Activated T-cell treated with anti-CD3 and anti-CD28 coated beads, Interleukin-2, amount 50 U/mL, for 4 hours (primary cell): ENCODE measurements around the gene ERVW-1. TPM values are rescaled to one million over a fixed set of nuclear protein-coding genes. Genes with fewer than 3 reads are reported as not detected.
"Not testable (repeated sequence)": the region's sequence is repeated elsewhere in the genome, so short reads cannot be mapped to it uniquely, and the experiment has no call there.

ENCODE experiments used
- ATAC-seq, 2 donors: fragments of 200-7000 bp; cut with Tn5 transposase; one replicate each; pipeline ENCODE4 v1.10.0; 2021
- DNase-seq: peaks from one replicate; pipeline ENCODE4 v3.0.0-alpha.2; 2020
- H3K27me3 Mint-ChIP-seq: one replicate; pipeline ENCODE4 v1.8.0; 2021; ENCODE audit warnings: low read depth, mixed read lengths
- H3K36me3 Mint-ChIP-seq: one replicate; pipeline ENCODE4 v1.8.0; 2022; ENCODE audit warnings: mixed read lengths; ENCODE audit not compliant: insufficient read depth
- H3K4me1 Mint-ChIP-seq: one replicate; pipeline ENCODE4 v1.8.0; 2021; ENCODE audit warnings: low read depth, mixed read lengths
- H3K4me3 Mint-ChIP-seq: one replicate; pipeline ENCODE4 v1.8.0; 2021; ENCODE audit warnings: mild to moderate bottlenecking, moderate library complexity, mixed read lengths
- H3K9me3 Mint-ChIP-seq: one replicate; pipeline ENCODE4 v1.8.0; 2021; ENCODE audit warnings: mixed read lengths
- total RNA-seq, 3 donors: library from RNA; stranded (reverse); gene quantifications; one replicate each; pipeline ENCODE4 v1.2.1, GENCODE V29; 2021

ERVW-1 gene, protein sequence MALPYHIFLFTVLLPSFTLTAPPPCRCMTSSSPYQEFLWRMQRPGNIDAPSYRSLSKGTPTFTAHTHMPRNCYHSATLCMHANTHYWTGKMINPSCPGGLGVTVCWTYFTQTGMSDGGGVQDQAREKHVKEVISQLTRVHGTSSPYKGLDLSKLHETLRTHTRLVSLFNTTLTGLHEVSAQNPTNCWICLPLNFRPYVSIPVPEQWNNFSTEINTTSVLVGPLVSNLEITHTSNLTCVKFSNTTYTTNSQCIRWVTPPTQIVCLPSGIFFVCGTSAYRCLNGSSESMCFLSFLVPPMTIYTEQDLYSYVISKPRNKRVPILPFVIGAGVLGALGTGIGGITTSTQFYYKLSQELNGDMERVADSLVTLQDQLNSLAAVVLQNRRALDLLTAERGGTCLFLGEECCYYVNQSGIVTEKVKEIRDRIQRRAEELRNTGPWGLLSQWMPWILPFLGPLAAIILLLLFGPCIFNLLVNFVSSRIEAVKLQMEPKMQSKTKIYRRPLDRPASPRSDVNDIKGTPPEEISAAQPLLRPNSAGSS
- not detected for total RNA-seq

DNA sequence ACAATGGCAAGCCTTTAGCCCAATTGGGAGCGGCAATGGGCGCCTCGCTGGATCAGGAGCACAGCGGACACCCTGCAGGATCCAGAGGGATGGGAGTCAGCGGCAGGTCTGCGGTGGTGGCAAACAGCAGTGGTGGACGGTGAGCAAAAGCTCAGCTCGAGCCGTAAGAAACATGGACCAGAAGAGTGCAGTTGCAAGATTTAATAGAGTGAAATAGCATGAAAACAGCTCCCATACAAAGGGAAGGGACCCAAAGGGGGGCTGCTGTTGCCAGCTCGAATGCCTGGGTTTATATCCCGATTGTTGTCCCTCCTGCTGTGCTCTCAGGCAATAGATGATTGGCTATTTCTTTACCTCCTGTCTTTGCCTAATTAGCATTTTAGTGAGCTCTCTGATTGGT lies at the start of gene ERVW-1:
TSS of gene ERVW-1 (minus strand) at position 266 of the 400 bp plus-strand sequence. CDS start 7,565 bp downstream, outside the sequence.
- not testable (repeated sequence) for H3K4me1 Mint-ChIP-seq, H3K36me3 Mint-ChIP-seq, H3K27me3 Mint-ChIP-seq, DNase-seq, H3K9me3 Mint-ChIP-seq, H3K4me3 Mint-ChIP-seq, ATAC-seq

DNA sequence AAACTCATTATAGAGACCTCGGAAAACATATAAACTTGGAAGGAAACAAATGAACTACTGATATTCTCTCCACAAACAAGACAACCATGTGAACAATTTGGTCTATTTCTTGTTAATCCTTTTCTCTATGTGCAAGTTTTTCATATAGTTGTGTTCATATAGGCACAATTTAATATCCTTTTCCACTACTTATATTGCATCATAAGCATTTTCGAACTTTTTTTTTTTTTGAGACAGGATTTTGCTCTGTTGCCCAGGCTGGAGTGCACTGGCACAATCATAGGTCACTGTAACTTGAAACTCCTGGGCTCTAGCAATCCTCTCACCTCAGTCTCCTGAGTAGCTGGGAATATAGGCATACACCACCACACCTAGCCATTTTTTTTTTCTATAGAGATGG lies 45.4 kb upstream of the ERVW-1 start:
- DNase-seq = no peak
- Mint-ChIP-seq H3K4me1 (peaks cover 20% of the 10 kb centered on the region), H3K4me3 (no peak overlapping the region), H3K36me3 (peaks cover 5% of the 10 kb centered on the region), H3K27me3 (no peaks in the 10 kb centered on the region), H3K9me3 (no peaks in the 10 kb centered on the region)
- ATAC-seq = no peak

DNA sequence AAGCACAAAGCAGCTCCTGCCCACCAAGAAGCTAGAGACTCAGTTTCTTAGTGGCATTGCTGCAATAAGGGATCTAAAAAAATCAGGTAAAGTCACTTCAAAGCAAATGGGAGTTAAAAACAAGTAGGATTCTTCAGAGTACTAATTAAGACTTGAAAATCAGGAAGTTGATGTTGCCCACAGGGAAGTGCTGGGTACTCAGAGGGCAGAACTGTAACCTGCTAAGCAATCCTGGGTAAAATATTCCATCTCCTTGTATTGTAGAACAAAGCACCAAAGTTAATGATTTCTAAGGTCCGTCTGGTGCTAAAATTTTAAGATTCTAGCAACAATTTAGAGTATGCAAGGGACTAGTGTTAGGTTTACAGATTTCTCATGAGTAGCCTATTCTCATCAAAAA lies 42.3 kb upstream of the ERVW-1 start:
- ATAC-seq (no peak), DNase-seq (no peak)
- Mint-ChIP-seq H3K9me3 (no peaks in the 10 kb centered on the region), H3K36me3 (peaks cover 11% of the 10 kb centered on the region), H3K4me3 (no peak overlapping the region), H3K27me3 (no peaks in the 10 kb centered on the region), H3K4me1 (peaks cover 2% of the 10 kb centered on the region)

- ATAC-seq (no peak), DNase-seq (no peak)
- no peak overlapping the region for H3K4me3 Mint-ChIP-seq
- H3K36me3 Mint-ChIP-seq = peaks cover 14% of the 10 kb centered on the region
- H3K4me1 Mint-ChIP-seq = peaks cover 2% of the 10 kb centered on the region
- no peaks in the 10 kb centered on the region for H3K9me3 Mint-ChIP-seq
- no peaks in the 10 kb centered on the region for H3K27me3 Mint-ChIP-seq
These were observed 39.9 kb upstream of the ERVW-1 start for GRCh38 chr7:92517631-92518030.

GRCh38 chr7:92513167-92513902 lies 35.6 kb upstream of the ERVW-1 start:
- DNase-seq (no peak), ATAC-seq (no peak)
- Mint-ChIP-seq H3K4me1 (peaks cover 2% of the 10 kb centered on the region), H3K27me3 (no peaks in the 10 kb centered on the region), H3K36me3 (peaks cover 14% of the 10 kb centered on the region), H3K9me3 (no peaks in the 10 kb centered on the region), H3K4me3 (no peak overlapping the region)

- Mint-ChIP-seq H3K9me3 (no peaks in the 10 kb centered on the region), H3K36me3 (peaks cover 20% of the 10 kb centered on the region), H3K4me3 (no peak overlapping the region), H3K27me3 (no peaks in the 10 kb centered on the region), H3K4me1 (no peaks in the 10 kb centered on the region)
- DNase-seq (no peak), ATAC-seq (no peak)
These were observed 31.2 kb upstream of the ERVW-1 start for GRCh38 chr7:92508946-92509345.

DNA sequence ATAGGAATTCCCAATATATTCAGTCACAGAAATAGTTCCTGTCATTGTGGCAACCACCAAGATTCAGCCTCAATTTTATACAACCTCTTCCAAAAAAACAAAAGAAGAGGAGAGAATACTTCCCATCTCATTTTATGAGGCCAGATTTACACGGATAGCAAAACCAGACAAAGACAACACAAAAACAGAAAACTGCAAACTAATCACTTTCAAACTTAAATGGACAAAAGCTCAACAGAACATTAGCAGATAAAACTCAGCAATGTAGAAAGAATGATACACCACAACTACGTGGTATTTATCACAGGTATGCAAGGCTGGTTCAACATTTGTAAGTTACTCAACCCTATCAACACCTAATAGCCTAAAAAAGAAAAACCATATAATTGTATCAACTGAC lies 28.6 kb upstream of the ERVW-1 start:
- no peaks in the 10 kb centered on the region for H3K9me3 Mint-ChIP-seq
- H3K4me3 Mint-ChIP-seq = no peak overlapping the region
- peaks cover 20% of the 10 kb centered on the region for H3K36me3 Mint-ChIP-seq
- H3K4me1 Mint-ChIP-seq = no peaks in the 10 kb centered on the region
- ATAC-seq = no peak
- no peaks in the 10 kb centered on the region for H3K27me3 Mint-ChIP-seq
- DNase-seq = no peak

- H3K36me3 Mint-ChIP-seq = peaks cover 30% of the 10 kb centered on the region
- H3K4me1 Mint-ChIP-seq = no peaks in the 10 kb centered on the region
- ATAC-seq = no peak
- H3K4me3 Mint-ChIP-seq = no peak overlapping the region
- no peaks in the 10 kb centered on the region for H3K9me3 Mint-ChIP-seq
- DNase-seq = no peak
- H3K27me3 Mint-ChIP-seq = no peaks in the 10 kb centered on the region
These were observed 26.8 kb upstream of the ERVW-1 start for GRCh38 chr7:92504563-92504962.

- no peaks in the 10 kb centered on the region for H3K27me3 Mint-ChIP-seq
- peaks cover 36% of the 10 kb centered on the region for H3K36me3 Mint-ChIP-seq
- no peaks in the 10 kb centered on the region for H3K4me1 Mint-ChIP-seq
- no peak overlapping the region for H3K4me3 Mint-ChIP-seq
- DNase-seq (no peak), ATAC-seq (no peak)
- no peaks in the 10 kb centered on the region for H3K9me3 Mint-ChIP-seq
These were observed 26.0 kb upstream of the ERVW-1 start for GRCh38 chr7:92503767-92504166.

DNA sequence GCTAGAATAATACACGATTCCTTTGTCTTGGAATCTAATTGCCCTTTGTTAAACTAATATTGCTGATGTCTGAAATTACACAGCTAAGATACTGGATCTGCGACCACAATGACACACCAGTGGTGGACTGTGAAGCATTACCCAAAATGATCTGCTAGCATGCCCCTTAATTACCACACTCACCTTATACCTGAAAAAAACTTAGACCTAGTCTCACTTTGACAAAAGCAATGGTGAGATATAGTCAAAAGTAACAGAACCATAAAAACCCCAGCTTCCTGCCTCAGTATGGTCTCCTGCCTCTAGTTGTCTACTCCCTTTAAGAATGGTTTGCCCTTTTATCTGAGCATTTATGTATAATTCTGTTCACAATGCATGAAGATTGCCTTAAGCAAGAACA lies 20.8 kb upstream of the ERVW-1 start:
- H3K27me3 Mint-ChIP-seq = no peaks in the 10 kb centered on the region
- peaks cover 27% of the 10 kb centered on the region for H3K36me3 Mint-ChIP-seq
- no peak for ATAC-seq
- H3K9me3 Mint-ChIP-seq = no peaks in the 10 kb centered on the region
- H3K4me3 Mint-ChIP-seq = no peak overlapping the region
- no peak for DNase-seq
- no peaks in the 10 kb centered on the region for H3K4me1 Mint-ChIP-seq

GRCh38 chr7:92496876-92497275 lies 19.1 kb upstream of the ERVW-1 start:
- no peak for ATAC-seq
- H3K4me1 Mint-ChIP-seq = no peaks in the 10 kb centered on the region
- H3K4me3 Mint-ChIP-seq = no peak overlapping the region
- DNase-seq = no peak
- H3K27me3 Mint-ChIP-seq = no peaks in the 10 kb centered on the region
- no peaks in the 10 kb centered on the region for H3K9me3 Mint-ChIP-seq
- H3K36me3 Mint-ChIP-seq = peaks cover 32% of the 10 kb centered on the region

- DNase-seq (no peak), ATAC-seq (no peak)
- no peaks in the 10 kb centered on the region for H3K4me1 Mint-ChIP-seq
- H3K9me3 Mint-ChIP-seq = no peaks in the 10 kb centered on the region
- no peaks in the 10 kb centered on the region for H3K27me3 Mint-ChIP-seq
- H3K4me3 Mint-ChIP-seq = no peak overlapping the region
- H3K36me3 Mint-ChIP-seq = peaks cover 27% of the 10 kb centered on the region
These were observed 11.9 kb upstream of the ERVW-1 start for GRCh38 chr7:92489634-92490033.

DNA sequence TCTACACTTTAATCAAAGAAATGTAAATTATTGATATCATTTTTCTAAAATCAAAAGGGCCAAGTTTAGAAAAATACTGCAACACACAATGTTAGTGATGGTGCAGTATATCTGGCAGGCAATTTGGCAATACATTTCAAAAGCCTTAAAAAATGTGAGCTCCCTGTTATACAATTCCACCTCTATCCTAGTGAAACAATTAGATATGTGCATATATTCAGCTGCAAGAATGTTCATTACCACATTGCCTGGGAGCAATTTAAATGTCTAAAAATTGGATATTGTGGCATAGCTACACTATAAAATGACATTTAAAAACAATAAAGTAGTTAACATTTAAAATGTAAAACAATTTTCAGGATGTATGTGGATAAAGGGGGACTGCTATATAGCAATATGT lies 10.1 kb upstream of the ERVW-1 start:
- H3K4me3 Mint-ChIP-seq = no peak overlapping the region
- peaks cover 25% of the 10 kb centered on the region for H3K36me3 Mint-ChIP-seq
- ATAC-seq (no peak), DNase-seq (no peak)
- H3K9me3 Mint-ChIP-seq = no peaks in the 10 kb centered on the region
- H3K4me1 Mint-ChIP-seq = no peaks in the 10 kb centered on the region
- no peaks in the 10 kb centered on the region for H3K27me3 Mint-ChIP-seq

GRCh38 chr7:92485974-92486373 lies 8.2 kb upstream of the ERVW-1 start:
- H3K4me1 Mint-ChIP-seq = no peaks in the 10 kb centered on the region
- ATAC-seq = no peak
- peaks cover 17% of the 10 kb centered on the region for H3K36me3 Mint-ChIP-seq
- H3K9me3 Mint-ChIP-seq = no peaks in the 10 kb centered on the region
- no peak for DNase-seq
- no peaks in the 10 kb centered on the region for H3K27me3 Mint-ChIP-seq
- no peak overlapping the region for H3K4me3 Mint-ChIP-seq
